22Rv1 (cell line): ENCODE results near the gene ELAVL4.

Experiments
- H3K27ac ChIP-seq: fragments of 450-650 bp; 2 replicates; pipeline ENCODE4 v1.5.1; 2017
- CTCF ChIP-seq: fragments of 450-650 bp; IDR thresholded peaks from 2 replicates; pipeline ENCODE4 v1.5.1; 2017; ENCODE audit warnings: mild to moderate bottlenecking
- ZFX ChIP-seq: fragments of 450-650 bp; IDR thresholded peaks from 2 replicates; pipeline ENCODE4 v1.6.1; 2017; ENCODE audit warnings: antibody characterized with exemption, borderline replicate concordance

Gene ELAVL4

GRCh38 chr1:50108497-50109059, at the start of gene ELAVL4:
ELAVL4 (plus strand) TSS chr1:50108920; CDS start chr1:50109190, 270 bp downstream.
- TF ChIP-seq CTCF (no peak), ZFX (no peak)
- H3K27ac ChIP-seq: no peak within 1 kb of the TSS

- no peak for TF ChIP-seq ZFX
- no peak overlapping the region for H3K27ac ChIP-seq
Observed at GRCh38 chr1:50060279-50060678, 48.4 kb upstream of the ELAVL4 start.

GRCh38 chr1:50066806-50067205, 41.9 kb upstream of the ELAVL4 start:
- H3K27ac ChIP-seq: no peak overlapping the region
- TF ChIP-seq ZFX (no peak), CTCF (no peak)

- TF ChIP-seq ZFX (no peak), CTCF (no peak)
Observed at GRCh38 chr1:50074931-50075330, 33.8 kb upstream of the ELAVL4 start.

GRCh38 chr1:50077273-50077672, 31.4 kb upstream of the ELAVL4 start:
- no peak overlapping the region for H3K27ac ChIP-seq
- TF ChIP-seq ZFX (no peak), CTCF (no peak)

More at GRCh38 chr1:50074931-50075330, 33.8 kb upstream of the ELAVL4 start:
- H3K27ac ChIP-seq: no peak overlapping the region

- no peak overlapping the region for H3K27ac ChIP-seq
- TF ChIP-seq ZFX: no peak
- peak; percentile 80 for TF ChIP-seq CTCF
Observed at GRCh38 chr1:50080904-50081586, 27.7 kb upstream of the ELAVL4 start.

GRCh38 chr1:50084389-50084788, 24.3 kb upstream of the ELAVL4 start:
- no peak for TF ChIP-seq CTCF
- TF ChIP-seq ZFX: no peak
- no peak overlapping the region for H3K27ac ChIP-seq
